Lower lobe of right lung (tissue), 2 donors: ENCODE results near the gene MTRR. TPM values are rescaled to one million over a fixed set of nuclear protein-coding genes. Genes with fewer than 3 reads are reported as not detected.
A peak's percentile ranks its signal among the peaks of the same experiment; 100 is the strongest.

ENCODE experiments used
- ATAC-seq, 2 donors: fragments of 200-7000 bp; cut with Tn5 transposase; one replicate each; pipeline ENCODE4 v1.9.1; 2020 to 2022; ENCODE audit warnings: mild to moderate bottlenecking in 2 of 2, moderate library complexity in 2 of 2
- DNase-seq: peaks from one replicate; pipeline ENCODE4 v3.0.0-alpha.2; 2020
- H3K27ac ChIP-seq: fragments of 200-600 bp; one replicate; pipeline ENCODE4 v1.8.0; 2022
- H3K27me3 ChIP-seq: fragments of 200-600 bp; one replicate; pipeline ENCODE4 v1.8.0; 2022; ENCODE audit warnings: low read depth
- H3K36me3 ChIP-seq: fragments of 200-600 bp; one replicate; pipeline ENCODE4 v1.8.0; 2022; ENCODE audit warnings: mild to moderate bottlenecking
- H3K4me1 ChIP-seq: fragments of 200-600 bp; one replicate; pipeline ENCODE4 v1.8.0; 2022
- H3K4me3 ChIP-seq: fragments of 200-600 bp; one replicate; pipeline ENCODE4 v1.8.0; 2022; ENCODE audit warnings: mild to moderate bottlenecking
- H3K9me3 ChIP-seq: fragments of 200-600 bp; one replicate; pipeline ENCODE4 v1.8.0; 2022
- CTCF ChIP-seq: fragments of 200-600 bp; IDR thresholded peaks from one replicate; pipeline ENCODE4 v1.8.0; 2022; ENCODE audit warnings: antibody characterized with exemption, mild to moderate bottlenecking
- intact Hi-C: fragments of 100-400 bp; cut with DNase I; formaldehyde crosslinking; loops from one replicate; pipeline ENCODE4 v1.11.0; 2022
- total RNA-seq: library from RNA; stranded (reverse); fragmentation: NEBNext Ultra II Directional; extraction: Animal tissue kit (Norgen Biotek cat#: 25700); gene quantifications from one replicate; pipeline ENCODE4 v1.2.1, GENCODE V29; 2021
- donor health status: DM: no; HTN: yes; CAD: no; lungs with severe emphysema.

Gene MTRR
- total RNA-seq, 1 donor from 2014 or later = 92.9 TPM

DNA sequence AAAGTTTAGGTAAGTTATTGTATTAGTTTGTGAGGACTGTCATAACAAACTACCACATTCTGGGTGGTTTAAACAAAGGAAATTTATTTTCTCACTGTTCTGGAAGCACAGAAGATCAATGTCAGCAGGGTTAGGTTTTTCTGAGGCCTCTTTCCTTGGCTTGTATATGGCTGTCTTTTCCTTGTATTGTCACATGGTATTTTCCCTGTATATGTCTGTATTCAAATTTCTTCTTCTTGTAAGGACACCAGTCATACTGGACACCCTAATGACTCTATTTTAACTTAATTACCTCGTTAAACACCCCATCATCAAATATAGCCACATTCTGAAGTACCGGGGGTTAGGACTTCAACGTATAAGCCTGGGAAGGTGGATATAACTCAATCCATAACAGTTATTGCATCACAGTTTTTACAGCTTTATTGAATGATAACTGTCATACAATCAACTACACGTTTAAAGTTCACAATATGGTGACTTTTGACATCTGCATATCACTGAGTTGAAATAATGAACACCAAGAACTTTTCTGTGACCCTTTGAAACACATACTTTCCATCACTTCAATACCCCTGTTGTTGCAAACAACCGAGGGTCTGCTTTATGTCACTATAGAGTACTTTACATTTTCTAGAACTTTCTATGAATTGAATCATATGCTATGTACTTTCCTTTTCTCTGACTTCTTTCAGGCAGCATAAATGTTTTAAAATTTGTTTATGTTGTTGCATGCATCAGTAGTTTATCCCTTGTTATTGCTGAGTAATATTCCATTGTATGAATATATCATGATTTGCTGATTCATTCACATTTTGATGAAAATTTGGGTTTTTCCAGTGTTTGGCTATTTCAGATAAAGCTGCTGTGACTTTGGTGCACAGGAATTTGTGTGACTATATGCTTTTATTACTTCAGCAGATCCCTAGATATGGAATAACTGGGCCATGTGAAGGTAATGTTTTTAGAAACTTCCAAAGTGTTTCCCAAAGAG lies 48.5 kb downstream of the MTRR start:
- intact Hi-C loops = no loop called here
- Histone ChIP-seq H3K27me3 (no peaks in the 10 kb centered on the region), H3K9me3 (peaks cover 4% of the 10 kb centered on the region), H3K4me1 (no peaks in the 10 kb centered on the region), H3K4me3 (no peak overlapping the region), H3K27ac (no peak overlapping the region), H3K36me3 (no peaks in the 10 kb centered on the region)
- no peak for TF ChIP-seq CTCF
- no peak for DNase-seq
- ATAC-seq = no peak

DNA sequence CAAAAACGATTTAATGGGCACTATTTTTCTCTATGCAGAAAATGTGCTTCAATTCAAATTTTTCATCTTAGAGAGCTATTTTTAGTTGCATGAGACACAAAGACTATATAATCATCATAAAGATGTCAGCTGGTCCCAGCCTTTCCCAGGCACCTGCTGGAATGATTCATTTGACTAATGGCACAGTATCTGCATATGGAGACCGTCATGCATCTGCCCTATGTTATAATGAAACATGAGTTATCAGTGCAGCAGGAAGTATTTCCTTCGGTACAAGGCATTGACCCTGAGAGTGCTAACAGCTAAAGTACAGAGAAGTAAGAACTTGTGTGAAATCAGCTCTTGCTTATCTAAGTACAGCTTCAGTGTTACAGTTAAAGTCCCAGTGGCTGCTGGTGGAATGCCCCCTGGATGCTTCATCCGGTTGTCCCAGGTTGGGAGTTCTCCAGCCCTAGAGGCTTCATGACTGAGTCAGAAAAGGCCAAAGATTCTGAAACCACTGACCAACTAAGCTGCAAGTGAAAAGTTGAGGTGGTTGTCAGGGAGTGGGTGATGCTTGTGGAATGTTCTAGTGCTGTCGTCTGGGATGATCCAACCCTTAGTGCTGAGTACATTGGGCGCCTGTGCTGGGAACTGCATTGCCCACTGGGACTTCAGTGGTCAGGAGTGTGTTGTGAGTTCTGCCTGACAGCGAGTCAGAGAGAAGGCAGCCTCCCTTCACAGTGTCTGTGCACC lies 57.2 kb downstream of the MTRR start:
- Histone ChIP-seq H3K4me1 (no peaks in the 10 kb centered on the region), H3K36me3 (no peaks in the 10 kb centered on the region), H3K27me3 (no peaks in the 10 kb centered on the region), H3K27ac (no peak overlapping the region), H3K9me3 (no peaks in the 10 kb centered on the region), H3K4me3 (no peak overlapping the region)
- DNase-seq (no peak), ATAC-seq (no peak)
- TF ChIP-seq CTCF = no peak
- intact Hi-C loops = no loop called here

DNA sequence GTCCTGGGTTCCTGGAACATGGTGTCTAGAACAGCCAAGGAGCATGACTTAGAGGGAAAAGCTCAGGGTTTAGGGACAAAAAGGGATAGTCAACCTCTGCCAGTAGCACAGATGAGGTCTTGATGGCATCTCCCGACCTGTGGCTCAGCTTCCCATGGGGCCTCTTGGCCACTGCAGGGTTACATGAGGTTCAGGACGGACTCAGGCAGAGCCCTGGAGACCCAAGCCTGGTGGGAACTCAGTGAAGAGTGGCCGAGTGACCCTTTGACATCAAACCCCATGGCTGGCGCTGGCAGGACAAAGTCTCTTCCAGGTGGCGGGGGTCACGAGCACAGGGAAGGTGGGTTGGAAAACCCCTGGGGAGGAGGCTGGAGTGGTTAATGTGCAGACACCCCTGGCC lies 57.8 kb downstream of the MTRR start:
- Histone ChIP-seq H3K27ac (no peak overlapping the region), H3K4me1 (no peaks in the 10 kb centered on the region), H3K27me3 (no peaks in the 10 kb centered on the region), H3K36me3 (no peaks in the 10 kb centered on the region), H3K9me3 (no peaks in the 10 kb centered on the region), H3K4me3 (no peak overlapping the region)
- intact Hi-C loops = no loop called here
- TF ChIP-seq CTCF = no peak
- ATAC-seq (peak in 1 of 2 donors; percentile 8), DNase-seq (no peak)

DNA sequence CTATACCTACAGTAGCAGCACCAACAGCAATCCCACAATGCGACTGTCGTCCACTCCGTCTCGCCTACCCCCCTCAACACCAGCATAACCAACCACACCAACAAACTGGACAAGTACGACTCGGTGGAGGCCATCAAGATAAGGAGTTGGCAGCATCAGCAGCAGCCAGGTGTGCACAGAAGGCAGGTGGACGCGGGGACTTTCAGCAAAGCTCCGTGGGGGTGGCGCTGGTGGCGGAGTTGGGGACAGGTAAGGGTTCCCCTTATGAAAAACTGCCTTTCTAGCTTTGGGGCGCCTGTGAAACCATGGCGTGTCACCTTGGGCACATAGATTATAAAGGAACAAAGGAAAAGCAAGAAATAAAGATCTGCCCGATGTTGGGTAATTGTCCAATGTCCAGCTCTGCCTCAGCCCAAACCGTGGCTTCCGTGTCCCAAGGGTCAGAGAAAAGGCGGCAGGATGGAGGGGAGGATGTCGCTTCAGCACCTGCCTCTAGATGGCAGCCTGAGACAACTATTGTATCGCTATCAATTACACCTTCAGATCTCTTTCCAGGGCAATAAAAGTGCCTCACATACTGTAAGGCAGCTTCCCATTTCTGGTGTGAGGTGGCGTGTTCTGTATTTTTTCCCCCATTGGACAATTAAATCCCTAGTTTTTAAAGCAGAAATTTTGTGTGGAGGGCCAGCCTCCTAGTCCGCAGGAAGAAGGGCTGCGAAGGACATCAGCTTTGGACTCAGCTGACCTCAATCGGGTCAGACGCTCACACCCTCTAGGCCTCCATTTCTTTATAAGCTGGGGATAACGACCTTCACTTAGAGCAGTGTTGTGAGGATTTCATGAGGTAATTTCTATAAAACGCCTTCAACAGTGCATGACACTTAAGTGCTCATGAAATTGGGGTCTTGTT lies 58.8 kb downstream of the MTRR start:
- H3K4me1 ChIP-seq = no peaks in the 10 kb centered on the region
- no peak overlapping the region for H3K4me3 ChIP-seq
- H3K27ac ChIP-seq = no peak overlapping the region
- TF ChIP-seq CTCF = peak; percentile 79
- intact Hi-C loops = no loop called here
- H3K27me3 ChIP-seq = no peaks in the 10 kb centered on the region
- no peak for DNase-seq
- H3K9me3 ChIP-seq = no peaks in the 10 kb centered on the region
- no peaks in the 10 kb centered on the region for H3K36me3 ChIP-seq
- peak; percentile 82 to 84 for ATAC-seq

DNA sequence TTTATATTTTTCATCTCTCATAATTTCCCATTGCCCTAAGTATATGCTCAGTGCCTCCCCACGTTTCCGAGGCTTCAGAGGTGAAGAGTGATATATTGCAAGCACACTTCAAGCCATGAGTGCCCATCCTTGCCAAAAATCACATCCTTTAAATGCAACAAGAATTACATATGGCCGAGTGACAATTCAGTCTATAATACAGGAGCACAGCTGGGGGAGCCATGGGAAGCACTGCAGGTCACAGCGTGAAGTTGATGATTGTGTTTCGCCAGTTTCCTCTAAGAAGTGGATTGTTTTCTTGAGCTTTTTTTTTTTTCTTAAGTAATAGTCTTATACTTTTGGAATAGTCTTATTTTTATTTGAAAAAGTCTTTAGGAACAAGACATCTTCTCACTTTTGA lies 61.1 kb downstream of the MTRR start:
- TF ChIP-seq CTCF = no peak
- H3K27ac ChIP-seq = no peak overlapping the region
- H3K4me1 ChIP-seq = no peaks in the 10 kb centered on the region
- intact Hi-C loops = no loop called here
- no peaks in the 10 kb centered on the region for H3K27me3 ChIP-seq
- no peak overlapping the region for H3K4me3 ChIP-seq
- no peaks in the 10 kb centered on the region for H3K9me3 ChIP-seq
- ATAC-seq (no peak), DNase-seq (no peak)
- H3K36me3 ChIP-seq = no peaks in the 10 kb centered on the region
